IMR-90 (cell line): ENCODE data around the gene CCDC74B.

Experiments used
- BHLHE40 ChIP-seq: fragments of 150-350 bp; IDR thresholded peaks from 2 replicates; pipeline ENCODE4 v1.6.1; 2016; ENCODE audit warnings: mild to moderate bottlenecking, low read depth, low read length
- CHD1 ChIP-seq: IDR thresholded peaks from 2 replicates; pipeline ENCODE4 v1.6.1; 2012; ENCODE audit warnings: low read depth, low read length, improper control_type of control experiment
- CTCF ChIP-seq: conservative IDR thresholded peaks from 2 replicates; pipeline ENCODE4 v1.5.1; 2012; ENCODE audit warnings: mild to moderate bottlenecking, low read depth, low read length, improper control_type of control experiment
- ELK1 ChIP-seq: fragments of 150-350 bp; IDR thresholded peaks from 2 replicates; pipeline ENCODE4 v1.6.1; 2016; ENCODE audit warnings: low read depth, mild to moderate bottlenecking, low read length, moderate library complexity, borderline replicate concordance
- FOS ChIP-seq: fragments of 150-350 bp; IDR thresholded peaks from 2 replicates; pipeline ENCODE4 v1.6.1; 2016; ENCODE audit warnings: low read depth, low read length
- MAFK ChIP-seq: IDR thresholded peaks from 2 replicates; pipeline ENCODE4 v1.6.1; 2012; ENCODE audit warnings: low read depth, low read length, improper control_type of control experiment
- MAZ ChIP-seq: IDR thresholded peaks from 2 replicates; pipeline ENCODE4 v1.6.1; 2012; ENCODE audit warnings: low read depth, mild to moderate bottlenecking, low read length, improper control_type of control experiment, moderate library complexity, borderline replicate concordance
- NFE2L2 ChIP-seq: fragments of 150-350 bp; IDR thresholded peaks from 2 replicates; pipeline ENCODE4 v1.6.1; 2016; ENCODE audit warnings: low read depth, mild to moderate bottlenecking, low read length
- POLR2A ChIP-seq: IDR thresholded peaks from 2 replicates; pipeline ENCODE4 v1.6.1; 2012; ENCODE audit warnings: mild to moderate bottlenecking, low read depth, low read length
- RAD21 ChIP-seq: IDR thresholded peaks from 2 replicates; pipeline ENCODE4 v1.6.1; 2012; ENCODE audit warnings: low read length, improper control_type of control experiment
- RCOR1 ChIP-seq: IDR thresholded peaks from 2 replicates; pipeline ENCODE4 v1.6.1; 2012; ENCODE audit warnings: mild to moderate bottlenecking, low read length, improper control_type of control experiment; ENCODE audit not compliant: insufficient replicate concordance
- SMC3 ChIP-seq: fragments of 150-350 bp; IDR thresholded peaks from 2 replicates; pipeline ENCODE4 v1.6.1; 2016; ENCODE audit warnings: low read depth, mild to moderate bottlenecking, antibody characterized with exemption, low read length, moderate library complexity

DNA sequence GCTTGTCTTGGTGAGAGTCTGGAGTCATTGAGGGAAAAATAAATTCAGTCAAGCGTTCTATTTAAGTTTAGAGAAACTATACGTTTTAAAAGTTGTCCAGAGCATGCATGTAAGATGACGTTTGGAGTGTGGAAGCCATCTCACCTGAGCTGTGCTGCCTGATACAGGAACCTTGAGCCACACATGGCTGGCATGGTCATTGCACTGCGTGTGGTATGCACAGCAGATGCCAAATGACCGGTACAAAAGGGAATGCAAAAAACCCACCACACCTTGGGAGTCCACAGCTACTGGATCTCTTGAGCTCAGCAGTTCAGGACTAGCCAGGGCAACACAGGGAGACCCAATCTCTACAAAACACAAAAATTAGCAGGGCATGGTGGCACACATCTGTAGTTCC, 41.5 kb upstream of the CCDC74B start:
- TF ChIP-seq CTCF, result no peak
- no peak for TF ChIP-seq POLR2A
- no peak for TF ChIP-seq BHLHE40
- no peak for TF ChIP-seq CHD1
- TF ChIP-seq SMC3, result no peak
- no peak for TF ChIP-seq RCOR1
- TF ChIP-seq MAFK, result no peak
- no peak for TF ChIP-seq ELK1
- no peak for TF ChIP-seq RAD21
- TF ChIP-seq MAZ, result no peak
- no peak for TF ChIP-seq FOS
- no peak for TF ChIP-seq NFE2L2
